Activated CD8-positive, alpha-beta memory T cell treated with anti-CD3 and anti-CD28 coated beads, Interleukin-2, amount 50 U/mL, for 1 hour (primary cell): Measurements from ENCODE around the gene B3GALT2.

ENCODE experiments used
- DNase-seq: peaks from one replicate; pipeline ENCODE4 v3.0.0-alpha.2; 2020; ENCODE audit errors: extremely low read depth

Gene B3GALT2

DNA sequence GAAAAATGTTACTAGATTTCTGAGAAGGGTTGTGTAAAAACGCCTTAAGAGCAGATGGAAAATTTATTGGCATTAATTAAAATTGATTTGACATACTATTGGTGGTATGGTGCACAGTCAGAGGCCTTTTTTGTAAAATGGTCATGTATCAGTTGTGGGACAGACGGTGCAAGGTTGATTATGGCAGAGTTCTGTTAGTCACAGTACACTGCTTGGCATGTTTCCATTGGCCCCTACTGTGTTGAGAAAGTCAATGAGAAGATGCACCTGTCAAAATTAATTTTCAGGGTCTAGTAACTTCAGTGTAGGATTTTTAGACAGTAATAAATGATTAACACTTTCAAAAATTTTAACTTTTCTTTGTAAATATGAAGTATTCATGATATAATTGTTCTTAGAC is 4.4 kb downstream of the B3GALT2 start:
- no peak for DNase-seq

GRCh38 chr1:193181536-193181935 is 4.9 kb downstream of the B3GALT2 start:
- DNase-seq, result no peak

GRCh38 chr1:193179094-193179493 is 7.3 kb downstream of the B3GALT2 start:
- no peak for DNase-seq

- no peak for DNase-seq
Measured at GRCh38 chr1:193176788-193177187, 9.6 kb downstream of the B3GALT2 start.

- DNase-seq, result no peak
Measured at GRCh38 chr1:193176113-193176512, 10.3 kb downstream of the B3GALT2 start.

- DNase-seq, result no peak
Measured at GRCh38 chr1:193157360-193157759, 29.1 kb downstream of the B3GALT2 start.

- no peak for DNase-seq
Measured at GRCh38 chr1:193156822-193157142, 29.6 kb downstream of the B3GALT2 start.

DNA sequence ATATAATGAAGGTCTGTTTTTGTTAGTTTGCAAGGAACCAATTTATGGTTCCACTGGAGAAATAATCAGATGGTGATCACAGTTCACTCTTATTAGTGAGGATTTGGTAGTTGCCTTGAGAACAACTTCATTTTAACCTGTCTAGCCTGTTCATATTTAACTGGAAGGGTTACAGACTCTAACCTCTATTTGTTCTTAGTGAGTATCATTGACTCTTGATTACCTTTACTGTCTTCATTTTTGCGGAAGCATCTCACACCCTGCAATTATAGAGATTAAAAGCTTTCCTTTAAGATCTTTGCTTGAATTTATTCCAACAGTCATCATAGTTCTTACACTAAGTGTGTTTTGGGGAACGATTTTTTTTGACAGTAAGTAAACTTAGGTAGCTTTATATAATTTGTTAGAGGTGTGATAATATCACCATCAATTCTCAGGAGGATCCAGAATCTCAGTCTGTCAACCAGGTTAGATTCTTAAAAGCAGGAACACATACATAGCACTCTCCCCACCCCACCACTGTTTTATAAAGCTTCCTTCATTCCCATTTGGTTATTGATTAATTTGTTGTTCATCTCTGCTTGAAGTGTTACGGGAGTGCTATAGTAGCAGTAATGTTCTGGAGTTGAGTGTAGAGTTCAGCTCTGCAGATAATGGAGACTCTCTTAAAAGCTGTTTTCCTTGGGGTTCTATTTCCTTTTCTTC is 30.1 kb downstream of the B3GALT2 start:
- DNase-seq, result no peak

DNA sequence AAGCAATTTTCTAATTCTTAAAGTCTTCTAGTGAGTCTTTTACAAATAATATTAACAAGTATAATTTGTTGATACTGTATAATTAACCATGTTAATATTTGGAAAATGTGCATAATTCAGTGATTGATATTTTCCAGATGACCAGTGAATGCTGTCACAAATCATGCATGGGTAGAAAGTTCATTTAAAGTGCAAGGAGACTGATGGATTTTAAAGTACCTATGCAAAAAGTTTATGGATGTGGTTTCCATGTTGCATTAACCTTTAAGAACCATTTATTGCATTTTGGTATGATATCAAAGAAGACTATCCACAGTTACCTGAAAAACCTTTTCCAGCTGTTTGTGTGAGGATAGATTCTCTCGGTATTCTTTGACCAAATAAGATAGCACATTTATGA is 41.4 kb downstream of the B3GALT2 start:
- no peak for DNase-seq

GRCh38 chr1:193144361-193144938 is 42.0 kb downstream of the B3GALT2 start:
- DNase-seq, result no peak

GRCh38 chr1:193143285-193143684 is 43.1 kb downstream of the B3GALT2 start:
- DNase-seq, result no peak

GRCh38 chr1:193142409-193142808 is 44.0 kb downstream of the B3GALT2 start:
- no peak for DNase-seq

DNA sequence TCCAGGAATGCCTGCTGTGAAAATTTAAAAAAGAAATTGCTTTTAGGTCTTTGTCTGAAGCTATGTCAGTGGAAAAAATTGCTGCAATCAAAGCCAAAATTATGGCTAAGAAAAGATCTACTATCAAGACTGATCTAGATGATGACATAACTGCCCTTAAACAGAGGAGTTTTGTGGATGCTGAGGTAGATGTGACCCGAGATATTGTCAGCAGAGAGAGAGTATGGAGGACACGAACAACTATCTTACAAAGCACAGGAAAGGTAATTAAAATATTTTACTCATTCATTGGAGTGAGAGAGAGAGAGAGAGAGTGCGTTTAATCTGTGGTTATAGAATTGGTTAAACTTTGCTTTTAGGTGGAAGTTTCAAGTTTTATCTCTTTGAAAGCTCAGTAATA is 44.6 kb downstream of the B3GALT2 start:
- DNase-seq, result no peak

DNA sequence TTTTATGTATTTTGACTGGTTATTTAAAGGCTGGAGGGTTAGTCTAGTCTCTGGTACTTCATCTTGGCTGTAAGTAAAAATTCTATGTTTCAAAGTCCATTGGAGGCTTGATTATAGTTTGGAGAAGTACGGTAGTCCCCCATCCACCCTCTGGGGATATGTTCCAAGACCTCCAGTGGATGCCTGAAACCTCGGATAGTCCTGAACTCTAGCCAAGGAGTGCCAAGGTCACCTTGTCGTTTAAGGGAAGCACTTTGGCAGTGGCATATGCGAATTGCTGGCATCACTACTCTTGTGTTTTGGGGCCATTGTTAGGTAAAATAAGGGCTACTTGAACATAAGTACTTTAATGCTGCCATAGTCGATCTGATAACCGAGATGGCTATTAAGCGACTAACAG is 46.2 kb downstream of the B3GALT2 start:
- DNase-seq, result no peak

- no peak for DNase-seq
Measured at GRCh38 chr1:193131266-193131860, 55.0 kb downstream of the B3GALT2 start.
